ENCODE measurements around the gene NT5C.
"Not testable (repeated sequence)": the region's sequence is repeated elsewhere in the genome, so short reads cannot be mapped to it uniquely, and the experiment has no call there.

GRCh38 chr17:75137762-75138161, 6.2 kb upstream of the NT5C start:
- not testable (repeated sequence) for TF ChIP-seq CTCF, POLR2A (IDR thresholded peaks at IDR 0.05)
